ENCODE measurements around the gene FIS1. TPM values are rescaled to one million over a fixed set of nuclear protein-coding genes. Genes with fewer than 3 reads are reported as not detected.
"Not testable (repeated sequence)": the region's sequence is repeated elsewhere in the genome, so short reads cannot be mapped to it uniquely, and the experiment has no call there.

FIS1 gene
- total RNA-seq, 1 experiment from 2014 or later: 115 TPM

DNA sequence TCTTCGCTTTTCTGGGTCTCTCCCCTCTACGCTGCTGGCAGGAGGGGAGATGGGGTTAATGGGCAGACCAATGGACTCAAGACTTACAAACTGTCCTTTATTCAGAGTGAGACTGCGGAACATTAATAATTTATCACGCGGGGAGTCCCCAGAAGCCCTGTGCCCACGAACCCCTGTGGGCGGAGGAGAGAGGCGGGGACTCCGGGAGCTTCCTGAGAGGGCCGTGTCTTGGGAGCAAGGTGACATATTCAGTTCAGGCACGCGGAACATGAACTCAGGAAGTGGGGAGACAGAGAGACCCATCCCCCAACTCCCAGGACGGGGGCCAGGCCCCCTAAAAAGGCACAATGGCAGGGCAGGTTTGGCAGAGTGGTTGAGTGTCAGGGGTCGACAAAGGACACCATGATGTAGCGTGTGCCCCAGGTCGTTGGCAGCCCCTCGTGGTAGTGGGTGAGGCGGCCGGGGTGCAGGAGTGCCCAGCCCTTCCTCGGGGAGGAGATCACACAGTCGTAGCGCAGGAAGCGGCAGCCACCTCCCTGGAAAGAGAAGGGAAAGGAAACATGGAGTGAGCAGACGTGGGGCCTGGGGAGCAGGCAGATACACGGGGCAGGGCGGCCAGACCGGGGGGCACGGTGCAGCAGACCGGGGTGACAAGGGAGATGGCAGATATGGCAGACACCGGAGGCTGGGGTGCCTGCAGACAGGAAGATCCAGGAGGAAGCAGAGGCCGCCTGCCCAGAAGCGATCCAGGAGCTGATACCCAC, 38.8 kb downstream of the FIS1 start:
- DNase-seq (ENCODE audit: low spot score): no peak

DNA sequence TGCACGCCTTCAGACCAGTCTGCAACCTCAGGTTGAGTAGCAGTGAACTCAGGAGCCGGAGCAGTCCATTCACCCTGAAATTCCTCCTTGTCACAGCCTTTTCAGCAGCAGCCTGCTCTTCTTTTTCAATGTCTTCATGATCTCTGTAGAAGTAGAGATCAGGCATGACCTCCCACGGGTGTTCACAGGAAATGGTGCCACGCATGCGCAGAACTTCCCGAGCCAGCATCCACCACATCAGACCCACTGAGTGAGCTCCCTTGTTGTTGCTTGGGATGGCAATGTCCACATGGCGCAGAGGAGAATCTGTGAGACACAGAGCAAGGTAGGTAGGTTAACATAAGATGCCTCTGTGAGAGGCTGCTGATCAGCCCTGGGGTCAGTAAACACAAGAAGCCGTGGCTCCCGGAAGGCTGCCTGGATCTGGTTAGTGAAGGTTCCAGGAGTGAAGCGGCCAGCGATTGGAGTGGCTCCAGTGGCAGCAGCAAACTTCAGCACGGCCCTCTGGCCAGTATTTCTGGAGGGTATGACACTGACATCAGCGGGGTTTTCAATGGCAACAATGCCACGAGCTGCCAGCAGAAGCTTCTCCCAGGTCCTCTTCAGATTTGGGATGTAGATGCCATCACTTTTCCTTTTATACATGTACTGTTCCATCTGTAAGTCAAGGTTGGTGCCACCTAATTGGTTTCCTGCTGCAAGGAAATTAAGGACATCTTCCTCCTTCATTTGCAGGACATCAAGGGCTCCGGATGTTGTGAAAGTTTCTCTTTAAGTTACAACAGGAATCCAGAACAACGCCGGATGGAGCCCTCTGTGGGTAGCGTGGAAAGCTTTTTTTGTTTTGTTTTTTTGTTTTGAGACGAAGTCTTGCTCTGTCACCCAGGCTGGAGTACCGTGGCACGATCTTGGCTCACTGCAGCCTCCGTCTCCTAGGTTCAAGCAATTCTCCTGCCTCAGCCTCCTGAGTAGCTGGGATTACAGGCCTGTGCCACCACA, 40.8 kb downstream of the FIS1 start:
- not testable (repeated sequence) for DNase-seq (ENCODE audit: low spot score)

- no peak for DNase-seq (ENCODE audit: low spot score)
Measured at GRCh38 chr7:101202603-101202918, 42.3 kb downstream of the FIS1 start.

DNA sequence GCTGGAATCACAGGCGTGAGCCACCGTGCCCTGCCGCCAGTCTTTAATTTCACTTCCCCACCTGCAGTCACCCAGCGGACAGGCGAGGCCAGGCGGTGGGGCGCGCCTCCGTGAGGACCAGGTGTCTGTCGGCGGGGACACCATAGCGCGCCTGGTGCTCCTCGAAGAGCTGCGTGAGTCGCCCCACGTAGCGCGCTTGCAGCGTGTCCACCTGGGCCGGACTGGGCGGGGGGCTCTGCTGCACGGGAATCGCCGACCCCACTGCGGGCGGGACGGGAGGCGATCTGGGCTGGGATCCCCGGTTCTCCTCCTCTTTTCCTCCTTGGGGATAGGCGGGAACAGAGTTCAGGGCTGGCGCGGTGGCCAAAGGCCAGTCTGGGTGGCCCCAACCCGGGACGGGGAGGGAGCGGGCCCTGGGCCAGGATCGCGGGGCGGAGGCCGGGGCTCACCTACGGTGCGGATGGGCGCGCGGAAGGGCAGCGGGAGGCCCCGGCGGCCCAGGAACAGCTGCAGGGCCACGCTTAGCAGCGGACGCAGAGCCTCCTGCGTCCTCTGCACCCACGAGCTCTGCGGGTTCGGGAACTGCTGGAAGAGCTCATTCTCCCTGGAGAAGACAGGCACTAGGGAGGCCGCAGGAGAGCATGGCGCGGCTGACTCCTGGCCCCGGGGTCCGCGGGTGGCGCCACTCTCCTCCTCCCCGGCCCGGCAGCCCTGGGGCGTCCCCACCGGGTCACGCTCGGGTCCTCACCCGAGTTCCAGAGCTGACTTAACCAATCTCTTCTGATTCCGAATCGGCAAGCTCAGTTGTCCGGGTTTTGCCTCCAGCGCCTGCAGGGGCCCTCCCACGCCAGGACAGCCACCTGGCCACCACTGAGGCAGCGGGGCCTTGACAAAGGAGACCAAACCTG, 42.9 kb downstream of the FIS1 start:
- no peak for DNase-seq (ENCODE audit: low spot score)

- no peak for DNase-seq (ENCODE audit: low spot score)
Measured at GRCh38 chr7:101200862-101201599, 43.9 kb downstream of the FIS1 start, which contains the start of gene MOGAT3. MOGAT3 (minus strand) TSS chr7:101201036; CDS start chr7:101200854, 182 bp downstream.

DNA sequence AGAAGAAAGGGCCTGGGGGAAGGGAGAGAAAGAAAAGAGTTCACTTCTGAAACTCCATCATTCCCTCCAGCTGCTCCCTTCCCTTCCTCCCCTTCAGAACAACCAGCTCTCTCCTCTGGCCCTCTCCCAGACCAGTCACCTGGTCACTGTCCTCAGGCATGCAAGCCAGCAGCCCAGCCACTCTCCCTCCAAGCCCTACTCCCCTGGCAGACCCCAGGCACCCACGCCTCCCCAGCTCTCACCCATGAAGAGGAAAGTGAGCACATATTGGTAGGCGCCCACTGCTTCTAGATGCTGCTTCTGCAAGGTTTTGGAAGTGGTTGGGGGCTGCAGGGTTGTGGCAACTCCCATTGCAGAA, 44.4 kb downstream of the FIS1 start:
- no peak for DNase-seq (ENCODE audit: low spot score)

GRCh38 chr7:101199522-101199921, 45.4 kb downstream of the FIS1 start:
- DNase-seq (ENCODE audit: low spot score): not testable (repeated sequence)

GRCh38 chr7:101198476-101198875, 46.4 kb downstream of the FIS1 start:
- DNase-seq (ENCODE audit: low spot score): no peak

DNA sequence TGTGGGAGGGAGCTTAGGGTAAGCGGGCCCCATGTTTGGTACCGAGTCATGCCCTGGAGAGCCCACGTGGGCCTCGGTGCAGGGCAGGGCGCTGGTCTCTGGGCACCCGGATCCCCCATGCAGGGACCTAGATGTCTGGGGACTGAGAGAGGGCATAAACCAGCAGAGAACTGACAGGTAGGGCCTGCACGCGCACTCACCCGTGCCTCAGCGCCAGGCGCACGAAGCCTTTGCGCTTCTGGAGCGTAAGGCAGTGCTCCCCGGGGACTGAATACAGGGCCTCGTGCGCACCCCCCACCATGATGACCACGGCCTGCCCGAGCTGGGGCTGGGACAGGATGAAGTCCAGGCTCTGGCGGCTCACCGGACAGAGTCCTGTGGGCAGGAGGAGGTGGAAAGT, 46.9 kb downstream of the FIS1 start:
- no peak for DNase-seq (ENCODE audit: low spot score)

DNA sequence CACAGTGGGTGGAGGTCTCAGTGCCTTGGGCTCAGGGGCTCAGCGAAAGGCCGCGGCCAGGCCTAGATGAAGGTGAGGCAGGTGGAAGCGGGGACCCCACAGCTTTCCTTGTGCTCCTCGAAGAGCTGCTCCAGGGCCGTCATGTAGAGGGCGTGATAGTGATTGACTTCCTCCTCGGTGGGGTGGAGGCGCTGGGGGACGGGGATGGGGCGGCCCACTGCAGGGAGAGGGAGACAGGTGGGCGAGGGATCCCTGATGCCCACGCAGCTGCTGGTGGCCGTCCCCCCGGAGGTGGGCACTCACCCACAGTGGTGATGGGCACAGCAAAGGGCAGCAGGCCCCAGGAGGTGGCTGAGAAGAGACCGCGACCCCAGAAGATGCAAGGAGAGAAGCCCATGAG, 49.0 kb downstream of the FIS1 start:
- no peak for DNase-seq (ENCODE audit: low spot score)

Other genes starting within 250 kb of the FIS1 start
- gene MUC17, start 225.0 kb downstream of the FIS1 start, total RNA-seq (2014; rRNA removed; shearing (Covaris generic)): not detected in 2 replicates
- 3.4 and 4.6 TPM in 2 replicates for gene TRIM56, start 159.6 kb downstream of the FIS1 start, total RNA-seq (2014; rRNA removed; shearing (Covaris generic))
- gene SERPINE1, start 118.0 kb downstream of the FIS1 start, total RNA-seq (2014; rRNA removed; shearing (Covaris generic)): 11.1 and 12.7 TPM in 2 replicates
- gene AP1S1, start 90.6 kb downstream of the FIS1 start, total RNA-seq (2014; rRNA removed; shearing (Covaris generic)): 148 and 186 TPM in 2 replicates
- gene VGF, start 79.5 kb downstream of the FIS1 start, total RNA-seq (2014; rRNA removed; shearing (Covaris generic)): 3.6 and 7.1 TPM in 2 replicates
- gene NAT16, start 64.8 kb downstream of the FIS1 start, total RNA-seq (2014; rRNA removed; shearing (Covaris generic)): not detected in 2 replicates
- gene MOGAT3, start 44.0 kb downstream of the FIS1 start, total RNA-seq (2014; rRNA removed; shearing (Covaris generic)): not detected in 2 replicates
- gene PLOD3, start 27.5 kb downstream of the FIS1 start, total RNA-seq (2014; rRNA removed; shearing (Covaris generic)): 32.7 and 41.3 TPM in 2 replicates
- gene ZNHIT1, start 26.9 kb downstream of the FIS1 start, total RNA-seq (2014; rRNA removed; shearing (Covaris generic)): 87.9 and 103 TPM in 2 replicates
- gene CLDN15, start 7.3 kb downstream of the FIS1 start, total RNA-seq (2014; rRNA removed; shearing (Covaris generic)): 0.99 and 6.0 TPM in 2 replicates
- gene IFT22, start 76.7 kb upstream of the FIS1 start, total RNA-seq (2014; rRNA removed; shearing (Covaris generic)): 60.2 and 63.4 TPM in 2 replicates
- not detected in 2 replicates for gene COL26A1, start 117.8 kb upstream of the FIS1 start, total RNA-seq (2014; rRNA removed; shearing (Covaris generic))